ENCODE data around the gene UROC1. TPM values are rescaled to one million over a fixed set of nuclear protein-coding genes. Genes with fewer than 3 reads are reported as not detected.

UROC1 gene
- total and polyA plus RNA-seq, 9 of the 15 experiments (the other 6 are each of a cell fraction or from before 2014, with no cell fraction given) = not detected

GRCh38 chr3:126446301-126446700 is 71.3 kb downstream of the UROC1 start:
- in situ Hi-C loops (cut with MboI) (no loop called here), intact Hi-C loops (cut with micrococcal nuclease) (no loop called here)
- Histone ChIP-seq H3K27ac (ENCODE audit: extremely low read depth, low read depth, low read length) (no peak overlapping the region), H3K4me1 (replicated peaks in 1 of 2; ENCODE audit: control insufficient read depth in 2 of 2, insufficient read depth in 2 of 2, low read length in 2 of 2) (no peaks in the 10 kb centered on the region), H3K4me2 (ENCODE audit: insufficient read depth, low read length) (no peak overlapping the region), H3K27me3 (ENCODE audit: control insufficient read depth in 2 of 2, insufficient read depth in 2 of 2, low read length in 2 of 2) (no peaks in the 10 kb centered on the region), H3K9ac (ENCODE audit: insufficient read depth in 1 of 2, low read depth in 2 of 2, low read length in 2 of 2) (no peak overlapping the region), H3K4me3 (no peak overlapping the region), H3K36me3 (ENCODE audit: control insufficient read depth, insufficient read depth, low read length) (peaks cover 20% of the 10 kb centered on the region; the same call in 2 of the 3 replicates), H2AFZ (ENCODE audit: low read depth, low read length) (no peak overlapping the region), H3K9me1 (ENCODE audit: control insufficient read depth, insufficient read depth, low read length) (no peaks in the 10 kb centered on the region), H3K79me2 (ENCODE audit: control insufficient read depth, insufficient read depth, low read length) (no peaks in the 10 kb centered on the region), H3K9me3 (replicated peaks; ENCODE audit: control insufficient read depth, insufficient read depth, low read depth, low read length) (no peaks in the 10 kb centered on the region), H4K20me1 (replicated peaks; ENCODE audit: control insufficient read depth, insufficient read depth, low read length) (no peaks in the 10 kb centered on the region)
- CTCF ChIA-PET (ENCODE audit: low intra/inter-chr PET ratio) = no interaction called here
- ATAC-seq (no peak), DNase-seq (ENCODE audit: extremely low read depth in 1 of 4, low spot score in 3 of 4) (no peak), FAIRE-seq (no peak)
- 92% methylated on average over 8 of the region's 8 CpGs for WGBS (ENCODE audit: insufficient coverage, low coverage, missing lambda C conversion rate)
- TF ChIP-seq ZNF224 (CRISPR knock-in tag; IDR thresholded peaks at IDR 0.05) = no peak
- TF ChIP-seq PURB (CRISPR knock-in tag; IDR thresholded peaks at IDR 0.05; ENCODE audit: low read depth) = no peak
- no peak for TF ChIP-seq MAZ (CRISPR knock-in tag; conservative IDR thresholded peaks at IDR 0.05 in 1 of 2, IDR thresholded peaks at IDR 0.05 in 1 of 2)
- TF ChIP-seq RNF2 (IDR thresholded peaks at IDR 0.05) = no peak
- TF ChIP-seq ZC3H11A (IDR thresholded peaks at IDR 0.05; ENCODE audit: low read depth, low read length) = no peak
- TF ChIP-seq HBP1 (CRISPR knock-in tag; IDR thresholded peaks at IDR 0.05) = no peak
- no peak for TF ChIP-seq MBD1 (CRISPR knock-in tag; IDR thresholded peaks at IDR 0.05)
- BruUV-seq (replicated peaks) = no TSS peak
- POLR2A ChIA-PET = interaction anchor here (1.6 to 1.7 kb wide), 2 partner anchors 14 to 26 kb away, joined by 3 to 8 read pairs; no protein-coding TSS in a partner anchor
